ENCODE results near the gene SLC52A1.
"Not testable (repeated sequence)": the region's sequence is repeated elsewhere in the genome, so short reads cannot be mapped to it uniquely, and the experiment has no call there.

Gene SLC52A1

DNA sequence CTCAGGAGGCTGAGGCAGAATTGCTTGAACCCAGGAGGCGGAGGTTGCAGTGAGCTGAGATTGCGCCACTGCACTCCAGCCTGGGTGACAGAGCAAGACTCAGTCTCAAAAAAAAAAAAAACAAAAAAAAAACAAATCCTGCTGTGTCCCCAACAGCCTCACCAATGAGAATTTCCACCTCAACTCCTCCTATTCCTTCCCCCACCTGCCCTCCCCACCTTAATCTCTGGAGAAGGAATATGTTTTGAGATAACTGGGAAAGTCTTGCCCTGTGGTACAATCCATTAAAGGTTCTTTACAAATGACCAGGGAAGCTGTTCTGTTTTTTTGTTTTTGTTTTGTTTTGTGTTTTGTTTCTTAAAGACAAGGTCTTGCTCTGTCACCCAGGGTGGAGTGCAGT is 5.1 kb downstream of the SLC52A1 start:
- not testable (repeated sequence) for DNase-seq

DNA sequence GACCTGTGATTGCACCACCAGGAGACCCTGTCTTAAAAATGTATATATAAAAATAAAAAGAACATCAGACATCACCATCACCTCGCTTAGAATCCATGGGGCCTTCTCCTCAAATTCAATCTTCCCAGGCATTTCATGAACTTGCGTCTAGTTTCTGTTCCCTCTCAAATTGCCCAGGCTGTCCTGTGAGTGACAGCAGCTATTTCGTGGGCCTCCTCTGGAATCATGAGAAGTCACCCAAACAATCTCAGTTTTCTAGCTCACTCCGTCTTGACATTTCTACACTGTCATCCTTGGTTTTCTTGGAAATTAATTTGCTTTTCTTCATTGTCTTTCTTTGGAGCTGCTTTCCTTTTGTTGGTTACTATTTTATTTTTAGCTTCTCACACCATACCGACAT is 7.3 kb downstream of the SLC52A1 start:
- no peak for DNase-seq

DNA sequence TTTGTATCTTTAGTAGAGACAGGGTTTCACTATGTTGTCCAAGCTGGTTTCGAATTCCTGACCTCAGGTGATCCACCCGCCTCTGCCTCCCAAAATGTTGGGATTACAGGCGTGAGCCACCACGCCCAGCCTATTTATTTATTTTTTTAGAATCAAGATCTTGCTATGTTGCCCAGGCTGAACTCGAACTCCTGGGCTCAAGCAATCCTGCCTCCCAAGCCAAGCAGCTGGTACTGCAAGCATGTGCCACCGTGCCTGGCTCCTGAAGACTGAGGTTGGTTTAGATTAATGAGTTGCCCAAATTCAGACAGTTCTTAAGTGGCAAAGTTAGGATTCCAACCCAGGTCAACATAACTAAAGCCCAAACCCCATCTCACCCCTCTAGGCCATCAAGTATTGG is 7.9 kb downstream of the SLC52A1 start:
- no peak for DNase-seq

DNA sequence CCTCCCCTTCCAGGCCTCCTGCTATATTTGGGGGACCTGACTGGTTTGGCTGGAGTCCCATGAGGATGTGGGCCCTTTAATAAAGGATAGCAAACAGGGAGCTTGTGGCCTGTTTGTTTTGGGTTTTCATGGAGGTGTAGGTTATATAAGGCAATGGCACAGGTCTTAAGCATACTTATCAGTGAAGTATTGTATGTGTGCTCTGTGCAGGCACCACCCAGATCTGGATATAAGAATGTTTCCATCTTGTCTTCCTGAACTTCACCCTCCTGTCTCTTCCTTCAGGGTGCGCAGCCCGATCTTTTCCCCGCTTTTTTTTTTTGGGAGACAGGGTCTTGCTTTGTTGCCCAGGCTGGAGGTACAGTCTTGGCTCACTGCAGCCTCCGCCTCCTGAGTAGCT is 10.6 kb downstream of the SLC52A1 start:
- DNase-seq = no peak

DNA sequence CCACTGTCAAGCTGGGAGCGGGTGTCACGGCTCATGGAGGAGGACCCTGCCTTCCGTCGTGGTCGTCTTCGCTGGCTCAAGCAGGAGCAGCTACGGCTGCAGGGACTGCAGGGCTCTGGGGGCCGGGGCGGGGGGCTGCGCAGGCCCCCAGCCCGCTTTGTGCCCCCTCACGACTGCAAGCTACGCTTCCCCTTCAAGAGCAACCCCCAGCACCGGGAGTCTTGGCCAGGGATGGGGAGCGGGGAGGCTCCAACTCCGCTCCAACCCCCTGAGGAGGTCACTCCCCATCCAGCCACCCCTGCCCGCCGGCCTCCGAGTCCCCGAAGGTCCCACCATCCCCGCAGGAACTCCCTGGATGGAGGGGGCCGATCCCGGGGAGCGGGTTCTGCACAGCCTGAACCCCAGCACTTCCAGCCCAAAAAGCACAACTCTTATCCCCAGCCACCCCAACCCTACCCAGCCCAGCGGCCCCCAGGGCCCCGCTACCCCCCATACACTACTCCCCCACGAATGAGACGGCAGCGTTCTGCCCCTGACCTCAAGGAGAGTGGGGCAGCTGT is 11.6 kb downstream of the SLC52A1 start:
- no peak for DNase-seq

DNA sequence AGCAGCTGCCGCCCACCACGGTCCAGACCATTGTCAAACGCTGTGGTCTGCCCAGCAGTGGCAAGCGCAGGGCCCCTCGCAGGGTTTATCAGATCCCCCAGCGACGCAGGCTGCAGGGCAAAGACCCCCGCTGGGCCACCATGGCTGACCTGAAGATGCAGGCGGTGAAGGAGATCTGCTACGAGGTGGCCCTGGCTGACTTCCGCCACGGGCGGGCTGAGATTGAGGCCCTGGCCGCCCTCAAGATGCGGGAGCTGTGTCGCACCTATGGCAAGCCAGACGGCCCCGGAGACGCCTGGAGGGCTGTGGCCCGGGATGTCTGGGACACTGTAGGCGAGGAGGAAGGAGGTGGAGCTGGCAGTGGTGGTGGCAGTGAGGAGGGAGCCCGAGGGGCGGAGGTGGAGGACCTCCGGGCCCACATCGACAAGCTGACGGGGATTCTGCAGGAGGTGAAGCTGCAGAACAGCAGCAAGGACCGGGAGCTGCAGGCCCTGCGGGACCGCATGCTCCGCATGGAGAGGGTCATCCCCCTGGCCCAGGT is 13.0 kb downstream of the SLC52A1 start:
- no peak for DNase-seq

DNA sequence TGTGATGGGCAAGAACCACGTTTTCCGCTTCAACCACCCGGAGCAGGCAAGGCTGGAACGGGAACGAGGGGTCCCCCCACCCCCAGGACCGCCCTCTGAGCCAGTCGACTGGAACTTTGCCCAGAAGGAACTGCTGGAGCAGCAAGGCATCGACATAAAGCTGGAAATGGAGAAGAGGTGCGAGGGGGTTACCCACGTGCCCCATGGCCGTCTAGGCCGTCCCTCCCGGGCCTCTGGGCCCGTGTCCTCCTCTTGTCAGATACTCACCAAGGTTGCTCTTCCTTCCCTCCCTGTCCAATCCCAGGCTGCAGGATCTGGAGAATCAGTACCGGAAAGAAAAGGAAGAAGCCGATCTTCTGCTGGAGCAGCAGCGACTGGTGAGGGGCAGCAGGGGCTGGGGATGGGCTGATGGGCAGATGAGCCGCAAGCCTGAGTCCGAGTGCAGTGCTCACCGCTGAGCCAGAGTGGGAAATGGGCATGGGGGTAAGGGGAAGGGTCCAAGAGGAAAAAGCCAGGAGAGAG is 14.7 kb downstream of the SLC52A1 start:
- DNase-seq = no peak

DNA sequence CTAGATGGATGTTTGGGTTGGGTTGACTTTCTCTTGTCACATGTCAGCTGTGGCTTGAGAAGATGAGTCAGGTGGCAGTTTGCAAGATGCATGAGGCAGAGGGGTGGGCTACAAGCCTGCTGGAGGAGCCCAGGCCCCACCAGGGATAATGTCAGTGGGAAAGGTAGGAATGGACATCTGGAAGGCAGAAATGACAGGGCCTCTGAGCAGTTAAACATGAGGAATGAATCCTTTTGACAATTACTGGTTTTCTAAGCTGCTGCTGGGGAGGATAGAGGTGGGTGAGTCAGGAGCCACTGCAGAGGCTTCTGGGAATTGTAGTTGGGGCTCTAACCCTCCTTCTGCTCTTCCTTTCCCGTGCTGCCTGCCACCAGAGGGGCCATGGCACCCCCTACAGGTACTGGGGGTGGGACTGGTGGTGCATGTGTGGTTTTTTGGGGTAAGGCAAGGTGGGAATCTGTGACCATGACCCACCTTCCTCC is 15.7 kb downstream of the SLC52A1 start:
- no peak for DNase-seq

DNA sequence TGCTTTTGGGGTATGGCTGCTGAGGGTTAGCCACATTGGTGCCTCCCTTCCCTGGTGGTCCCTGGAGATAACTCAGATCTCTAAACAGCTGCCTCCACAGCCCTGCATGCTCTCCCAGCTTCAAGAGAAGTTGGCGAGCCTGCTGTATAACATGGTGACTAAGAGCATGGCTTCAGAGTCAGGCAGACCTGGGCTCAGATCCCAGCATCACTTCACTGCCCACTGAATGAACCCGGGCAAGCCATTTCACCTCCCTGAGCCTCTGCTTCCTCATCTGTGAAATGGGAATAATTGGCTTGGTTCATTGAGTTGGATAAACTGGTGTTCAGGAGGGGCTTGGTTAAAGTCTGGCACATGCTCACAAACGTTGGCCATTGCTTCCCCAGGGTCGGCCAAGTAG is 20.9 kb downstream of the SLC52A1 start:
- no peak for DNase-seq

DNA sequence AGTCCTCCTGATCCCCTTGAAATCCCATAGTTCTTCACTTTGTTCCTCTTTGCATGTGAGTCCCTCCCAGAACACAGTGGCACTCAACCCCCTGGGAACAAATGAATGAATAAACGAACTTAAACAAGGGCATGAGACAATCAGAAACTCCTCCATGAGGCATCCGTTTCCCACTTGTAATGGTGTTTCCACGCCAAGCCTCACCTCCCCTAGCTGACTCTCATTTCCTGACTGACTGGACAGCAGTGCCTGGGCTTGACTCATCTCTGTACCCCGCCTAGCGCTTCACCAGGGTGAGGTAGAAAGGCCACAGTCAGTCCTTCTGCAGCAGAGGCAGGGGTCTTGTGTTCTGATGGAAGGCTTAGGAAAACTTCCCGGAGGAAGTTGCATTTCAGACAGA is 23.3 kb downstream of the SLC52A1 start:
- DNase-seq = no peak

DNA sequence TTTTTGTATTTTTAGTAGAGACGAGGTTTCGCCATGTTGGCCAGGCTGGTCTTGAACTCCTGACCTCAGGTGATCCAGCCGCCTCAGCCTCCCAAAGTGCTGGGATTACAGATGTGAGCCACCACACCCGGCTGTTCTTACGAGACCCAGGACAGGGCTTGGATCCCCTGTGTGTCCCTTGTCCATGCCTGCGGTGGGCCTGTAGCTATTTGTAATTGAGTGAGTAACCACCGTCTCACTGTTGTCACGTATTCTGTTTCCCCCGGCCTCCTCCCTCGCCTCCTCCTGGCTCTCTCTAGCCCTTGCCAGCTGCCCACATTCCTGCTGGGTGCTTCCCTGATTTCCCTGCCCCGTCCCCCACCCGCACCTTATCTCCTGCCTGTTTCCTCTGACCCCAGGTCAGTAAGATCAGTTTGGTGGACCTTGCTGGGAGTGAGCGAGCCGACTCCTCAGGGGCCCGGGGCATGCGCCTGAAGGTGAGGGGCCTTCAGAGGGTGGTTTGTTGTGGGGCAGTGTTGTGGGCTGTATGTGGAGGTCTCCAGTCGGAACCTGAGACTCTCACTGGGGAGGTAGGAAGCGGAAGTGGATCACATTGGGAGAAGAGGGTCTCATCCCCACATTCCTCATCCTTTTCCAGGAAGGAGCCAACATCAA is 31.9 kb downstream of the SLC52A1 start:
- no peak for DNase-seq

DNA sequence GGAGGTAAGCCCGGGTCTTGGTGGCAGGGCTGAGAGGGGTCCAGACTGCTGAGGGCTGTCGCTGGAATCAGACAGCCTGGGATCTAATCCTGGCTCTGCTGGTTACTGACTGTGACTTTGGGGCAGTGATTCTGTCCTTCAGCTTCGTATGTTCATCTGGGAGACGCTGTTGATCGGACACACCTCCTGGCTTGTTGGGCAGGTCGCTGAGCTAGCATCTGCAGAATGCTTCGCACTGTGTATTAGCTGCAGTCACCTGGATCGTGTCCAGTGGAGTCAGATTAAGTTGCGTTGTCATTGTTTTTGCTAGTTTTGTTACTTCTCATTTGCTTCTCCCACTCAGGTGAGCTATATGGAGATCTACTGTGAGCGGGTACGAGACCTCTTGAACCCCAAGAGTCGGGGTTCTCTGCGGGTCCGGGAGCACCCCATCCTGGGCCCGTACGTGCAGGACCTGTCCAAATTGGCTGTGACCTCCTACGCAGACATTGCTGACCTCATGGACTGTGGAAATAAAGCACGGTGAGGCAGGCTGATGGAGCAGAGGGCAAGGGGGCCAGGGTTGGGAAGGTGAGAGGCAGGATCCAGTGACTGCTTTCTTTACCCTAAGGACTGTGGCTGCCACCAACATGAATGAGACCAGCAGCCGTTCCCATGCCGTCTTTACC is 33.0 kb downstream of the SLC52A1 start:
- DNase-seq = no peak

DNA sequence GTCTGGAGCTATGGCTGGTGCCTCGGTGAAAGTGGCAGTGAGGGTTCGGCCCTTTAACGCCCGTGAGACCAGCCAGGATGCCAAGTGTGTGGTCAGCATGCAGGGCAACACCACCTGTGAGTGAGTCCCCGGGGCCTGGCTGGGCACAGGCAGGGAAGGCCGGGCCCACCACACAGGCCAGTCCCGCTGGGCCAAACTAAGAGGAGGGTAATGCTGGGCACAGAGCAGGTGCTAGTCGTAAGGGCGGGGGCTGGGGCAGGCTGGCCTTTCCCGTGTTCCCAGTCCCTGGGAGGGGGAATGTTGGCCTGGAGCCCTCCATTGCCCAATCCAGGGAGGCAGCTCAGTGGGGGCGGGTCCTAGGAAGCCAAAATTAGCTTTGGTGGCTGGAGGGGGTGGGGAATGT is 35.0 kb downstream of the SLC52A1 start:
- DNase-seq = no peak

DNA sequence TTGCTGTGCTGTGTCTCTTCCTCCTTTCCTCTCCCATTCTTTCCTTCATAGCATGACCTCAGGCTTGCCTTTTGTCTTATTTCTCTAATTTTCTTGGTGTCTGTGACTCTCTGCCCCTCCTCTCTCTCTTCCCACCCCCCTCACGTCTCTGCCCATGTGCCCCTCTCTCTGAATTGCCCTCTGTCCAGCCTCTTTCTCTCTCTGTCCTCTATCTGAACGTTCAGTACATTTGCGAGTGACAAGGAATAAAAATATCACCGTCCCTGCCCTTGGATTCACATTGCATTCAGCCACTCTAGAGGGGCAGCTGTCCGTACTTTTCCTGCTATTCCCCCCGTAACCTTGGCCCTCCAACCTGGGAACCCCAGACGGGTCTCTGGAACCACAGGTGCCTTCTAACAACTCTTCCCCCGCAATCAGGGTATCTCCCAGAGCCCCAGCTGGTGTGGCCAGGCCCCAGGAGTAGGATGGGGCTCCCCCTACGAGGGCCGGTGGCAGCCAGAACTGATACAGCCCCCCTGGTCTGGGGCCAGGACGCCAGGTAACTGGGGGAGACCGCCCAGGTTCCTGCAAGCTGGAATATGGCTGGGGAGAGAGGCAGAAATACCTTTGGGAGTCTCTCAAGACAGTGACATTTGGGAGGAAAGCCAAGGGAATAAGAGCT is 35.7 kb downstream of the SLC52A1 start:
- no peak for DNase-seq

DNA sequence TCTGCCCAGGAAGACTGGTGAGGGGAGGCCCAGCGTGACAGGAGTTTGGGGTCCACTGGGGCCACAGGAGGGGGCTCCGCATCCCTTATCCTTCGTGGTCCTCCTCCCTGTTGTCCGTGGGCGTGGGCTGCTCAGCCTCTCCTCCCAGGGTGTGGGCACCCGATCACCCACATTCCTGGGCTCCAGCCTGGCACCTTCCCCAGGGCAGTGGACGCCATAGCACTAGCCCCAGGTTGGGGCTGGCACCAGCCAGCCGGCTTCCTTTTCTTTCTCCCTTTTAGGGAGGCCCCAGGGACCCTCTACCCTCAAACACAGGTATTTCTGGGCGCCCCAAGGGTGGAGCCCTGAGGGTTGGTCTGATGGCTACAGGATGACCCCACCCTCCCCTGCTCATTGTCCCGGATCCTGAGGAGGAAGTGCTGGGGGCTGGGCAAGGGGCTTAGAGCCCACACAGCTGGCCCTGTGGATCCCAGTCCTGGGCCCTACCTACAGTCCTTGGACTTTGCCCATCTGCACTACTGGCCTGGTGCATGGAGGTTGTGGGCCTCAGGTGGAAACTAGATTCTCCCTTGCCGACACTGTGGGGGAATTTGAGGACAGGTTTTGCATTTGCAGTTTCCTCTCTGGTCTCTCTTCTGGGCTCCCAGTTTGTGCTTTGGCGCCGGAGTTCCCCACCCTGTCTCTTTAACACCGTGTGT is 36.3 kb downstream of the SLC52A1 start:
- DNase-seq = no peak

DNA sequence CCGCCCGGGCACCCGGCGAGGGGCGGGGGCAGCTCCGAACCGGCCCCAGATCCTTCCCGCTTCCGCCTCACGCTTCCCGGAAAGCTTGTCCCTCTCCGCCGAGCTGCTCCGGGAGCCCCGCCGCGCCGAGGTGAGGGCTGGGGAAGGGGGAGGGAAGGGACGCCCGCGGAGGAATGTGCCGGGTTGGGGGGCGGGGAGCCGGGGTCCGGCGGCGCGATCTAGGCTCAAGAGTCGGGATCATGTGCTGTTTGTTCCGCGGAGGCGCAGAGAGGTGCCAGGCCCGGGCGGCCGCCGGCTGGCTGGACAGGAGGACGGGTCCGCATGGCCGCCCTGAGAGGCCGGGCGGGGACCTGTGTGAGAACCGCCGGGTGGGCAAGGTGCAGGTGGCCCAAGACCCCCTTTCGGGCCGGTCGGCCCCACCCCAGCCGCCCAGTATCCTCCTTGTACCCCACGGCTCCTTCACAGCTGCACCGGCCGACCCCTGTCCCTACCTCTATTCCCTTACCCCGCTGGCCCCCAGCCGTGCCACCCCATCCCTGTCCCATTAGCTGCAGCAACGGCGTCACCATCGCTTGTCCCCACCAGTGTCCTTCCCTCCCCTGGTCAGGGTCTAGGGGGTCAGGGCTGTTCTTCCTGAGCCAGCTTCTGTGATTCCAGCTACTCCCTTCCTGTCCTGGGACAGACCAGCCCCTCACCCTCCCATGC is 37.0 kb downstream of the SLC52A1 start:
- DNase-seq = peak; percentile 50

DNA sequence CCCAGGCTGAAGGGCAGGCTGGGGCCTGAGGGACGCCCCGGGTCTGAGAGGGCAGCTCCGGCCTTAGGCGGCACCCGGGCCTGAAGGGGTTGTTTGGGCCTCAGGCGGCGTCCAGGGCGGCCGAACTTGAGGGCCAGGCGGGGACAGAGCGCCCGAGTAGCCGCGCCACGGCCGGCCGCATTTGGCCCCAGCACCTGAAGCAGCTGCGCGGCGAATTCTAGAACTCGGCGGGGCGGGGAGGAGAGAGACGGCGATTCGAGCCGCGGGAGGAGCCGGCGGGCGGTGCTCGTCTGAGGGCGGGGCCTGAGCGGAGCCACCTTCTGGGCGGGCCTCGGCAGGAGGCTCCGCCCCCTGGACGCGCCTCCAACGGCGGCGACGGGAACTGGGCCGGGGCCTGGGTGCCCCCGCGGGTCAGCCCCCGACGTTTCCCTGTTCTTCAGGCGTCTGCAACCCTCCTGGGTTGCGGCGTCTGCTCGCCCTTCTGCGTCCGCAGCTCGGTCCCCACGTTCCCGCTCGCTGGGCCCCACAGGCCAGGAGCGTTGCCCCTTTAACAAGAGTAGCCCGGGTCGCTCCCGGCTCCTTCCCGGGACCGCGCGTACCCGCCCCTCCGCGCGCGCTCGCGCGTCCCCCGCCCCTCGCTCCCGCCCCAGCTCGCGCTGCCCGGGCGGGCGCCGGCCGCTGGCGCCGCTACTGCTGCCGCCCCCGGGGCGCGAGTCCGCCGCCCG is 37.8 kb downstream of the SLC52A1 start, which contains the start of the genes INCA1 and KIF1C:
Gene INCA1, minus strand, starts transcription at position 221 of the 725 bp plus-strand sequence. CDS start 3,085 bp downstream, outside the sequence.
Gene KIF1C, plus strand, starts transcription at position 649 of the 725 bp plus-strand sequence. CDS start 2,297 bp downstream, outside the sequence.
- peak; percentile 87 for DNase-seq

DNA sequence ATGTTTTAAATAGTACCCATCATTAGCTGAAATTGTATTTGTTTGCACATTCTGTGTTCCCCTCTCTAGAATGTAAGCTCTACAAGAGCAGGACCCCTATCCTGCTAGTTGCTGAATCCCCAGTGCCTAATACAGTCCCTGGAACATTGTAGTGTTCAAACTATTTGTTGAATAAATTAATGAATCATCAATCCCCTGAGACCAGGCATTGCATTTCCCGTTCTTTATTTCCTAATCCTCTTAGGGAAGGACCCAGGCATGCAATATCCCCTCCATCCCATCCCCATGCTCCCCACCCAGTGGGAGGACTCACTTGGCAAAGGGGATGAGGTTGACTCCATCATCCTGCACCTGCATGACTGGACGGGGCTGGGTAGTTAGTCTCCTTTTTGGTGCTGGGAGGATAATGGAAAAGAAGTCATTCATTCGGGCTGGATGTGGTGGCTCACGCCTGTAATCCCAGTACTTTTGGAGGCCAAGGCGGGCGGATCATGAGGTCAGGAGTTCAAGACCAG is 41.1 kb downstream of the SLC52A1 start:
- DNase-seq = no peak

DNA sequence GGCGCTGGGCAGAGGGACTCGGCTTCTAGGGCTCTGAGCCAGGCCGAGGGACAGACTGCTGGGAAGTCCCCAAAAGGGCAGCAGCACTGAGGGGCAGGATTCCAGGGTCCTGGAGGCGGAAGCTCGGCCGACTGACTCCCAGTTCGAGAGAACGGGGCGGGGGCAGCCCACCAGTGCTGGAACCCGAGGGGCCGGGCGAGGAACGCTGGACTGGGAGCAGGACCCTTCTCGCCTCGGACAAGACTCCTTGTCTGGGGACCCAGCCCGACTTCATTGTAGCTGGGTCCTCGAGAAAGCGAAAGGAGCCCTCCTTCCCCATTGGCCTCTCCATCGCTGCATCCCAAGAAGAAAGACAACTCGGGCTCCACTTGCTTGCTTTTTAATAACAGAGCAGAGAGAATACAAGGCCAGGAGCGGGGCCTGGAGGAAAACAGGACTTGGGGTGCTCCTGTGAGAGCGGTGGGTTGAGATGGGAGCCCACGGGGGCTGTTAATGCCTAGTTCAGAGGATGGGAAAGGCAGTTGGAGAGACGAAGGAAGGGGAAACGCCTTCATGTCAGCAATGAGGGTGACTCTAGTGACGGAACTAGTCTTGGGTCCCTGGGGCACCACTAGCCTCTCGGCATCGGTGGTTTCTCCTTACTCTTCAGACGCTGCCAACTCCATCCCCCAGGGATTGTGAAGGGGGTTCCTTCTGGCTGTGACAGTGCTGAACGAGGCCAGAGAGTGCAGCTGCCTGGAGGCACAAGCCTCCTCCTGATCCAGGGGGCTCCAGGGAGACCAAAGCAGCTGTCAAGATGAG is 47.3 kb downstream of the SLC52A1 start:
- peak; percentile 51 for DNase-seq
